Ishikawa (cell line): ENCODE measurements around the gene ADO.

ENCODE experiments used
- CREB1 ChIP-seq: IDR thresholded peaks from 2 replicates; pipeline ENCODE4 v1.6.1; 2012; ENCODE audit warnings: low read depth
- EP300 ChIP-seq: IDR thresholded peaks from 2 replicates; pipeline ENCODE4 v1.6.1; 2012; ENCODE audit warnings: borderline replicate concordance
- FOXM1 ChIP-seq: IDR thresholded peaks from 2 replicates; pipeline ENCODE4 v1.6.1; 2012; ENCODE audit warnings: low read depth, borderline replicate concordance
- MAX ChIP-seq: IDR thresholded peaks from 2 replicates; pipeline ENCODE4 v1.6.1; 2012
- TAF1 ChIP-seq: IDR thresholded peaks from 2 replicates; pipeline ENCODE4 v1.6.1; 2012; ENCODE audit warnings: low read depth, mild to moderate bottlenecking
- YY1 ChIP-seq: IDR thresholded peaks from 2 replicates; pipeline ENCODE4 v1.6.1; 2012; ENCODE audit warnings: low read depth
- ZBTB7A ChIP-seq: IDR thresholded peaks from 2 replicates; pipeline ENCODE4 v1.6.1; 2012; ENCODE audit warnings: low read depth

- TF ChIP-seq TAF1 (no peak), FOXM1 (no peak), YY1 (no peak), MAX (no peak), EP300 (no peak), ZBTB7A (no peak), CREB1 (no peak)
Observed at GRCh38 chr10:62792261-62792660, 12.3 kb upstream of the ADO start.
